Measurements from ENCODE around the gene PIP4K2A. TPM values are rescaled to one million over a fixed set of nuclear protein-coding genes. Genes with fewer than 3 reads are reported as not detected.

PIP4K2A gene
- total and polyA plus RNA-seq, 2 of the 13 experiments (the other 11 are each of a cell fraction or from before 2014, with no cell fraction given), result 9.1 to 22.6 TPM

DNA sequence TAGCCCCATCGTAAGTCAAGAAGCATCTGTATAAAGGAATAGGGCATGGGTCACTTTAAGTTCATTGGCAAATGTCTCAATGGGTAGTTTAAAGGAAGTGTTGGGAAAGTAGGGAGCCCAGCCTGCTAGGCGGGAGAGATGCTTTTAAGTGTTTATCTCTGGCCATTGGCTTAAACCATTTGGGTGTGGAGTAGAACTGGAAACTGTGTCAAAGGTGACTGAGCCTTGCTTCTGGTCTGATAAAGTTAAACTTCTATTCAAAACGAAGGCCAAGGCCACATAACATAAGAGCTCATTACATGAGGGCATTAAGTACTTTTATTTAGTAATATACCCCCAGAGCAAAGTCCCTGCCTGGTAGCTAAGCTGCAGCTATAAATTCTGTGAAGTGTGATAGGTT is 220.4 kb downstream of the PIP4K2A start (continued):
- TF ChIP-seq, protein P1, sequence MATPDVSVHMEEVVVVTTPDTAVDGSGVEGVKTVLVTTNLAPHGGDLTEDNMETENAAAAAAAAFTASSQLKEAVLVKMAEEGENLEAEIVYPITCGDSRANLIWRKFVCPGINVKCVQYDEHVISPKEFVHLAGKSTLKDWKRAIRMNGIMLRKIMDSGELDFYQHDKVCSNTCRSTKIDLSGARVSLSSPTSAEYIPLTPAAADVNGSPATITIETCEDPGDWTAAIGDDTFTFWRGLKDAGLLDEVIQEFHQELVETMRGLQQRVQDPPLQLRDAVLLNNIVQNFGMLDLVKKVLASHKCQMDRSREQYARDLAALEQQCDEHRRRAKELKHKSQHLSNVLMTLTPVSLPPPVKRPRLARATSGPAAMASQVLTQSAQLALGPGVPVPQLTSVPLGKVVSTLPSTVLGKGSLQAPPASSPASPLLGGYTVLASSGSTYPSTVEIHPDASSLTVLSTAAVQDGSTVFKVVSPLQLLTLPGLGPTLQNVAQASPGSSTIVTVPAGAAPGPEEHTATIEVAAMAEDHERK (CRISPR knock-in tag; IDR thresholded peaks at IDR 0.05; ENCODE audit: low read depth), result no peak
- TF ChIP-seq POLR2AphosphoS5 (IDR thresholded peaks at IDR 0.05; ENCODE audit: low read depth, low read length), result no peak
- no peak for TF ChIP-seq SRF (IDR thresholded peaks at IDR 0.05; ENCODE audit: low read depth, low read length)
- TF ChIP-seq, protein P2, sequence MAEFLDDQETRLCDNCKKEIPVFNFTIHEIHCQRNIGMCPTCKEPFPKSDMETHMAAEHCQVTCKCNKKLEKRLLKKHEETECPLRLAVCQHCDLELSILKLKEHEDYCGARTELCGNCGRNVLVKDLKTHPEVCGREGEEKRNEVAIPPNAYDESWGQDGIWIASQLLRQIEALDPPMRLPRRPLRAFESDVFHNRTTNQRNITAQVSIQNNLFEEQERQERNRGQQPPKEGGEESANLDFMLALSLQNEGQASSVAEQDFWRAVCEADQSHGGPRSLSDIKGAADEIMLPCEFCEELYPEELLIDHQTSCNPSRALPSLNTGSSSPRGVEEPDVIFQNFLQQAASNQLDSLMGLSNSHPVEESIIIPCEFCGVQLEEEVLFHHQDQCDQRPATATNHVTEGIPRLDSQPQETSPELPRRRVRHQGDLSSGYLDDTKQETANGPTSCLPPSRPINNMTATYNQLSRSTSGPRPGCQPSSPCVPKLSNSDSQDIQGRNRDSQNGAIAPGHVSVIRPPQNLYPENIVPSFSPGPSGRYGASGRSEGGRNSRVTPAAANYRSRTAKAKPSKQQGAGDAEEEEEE (CRISPR knock-in tag; IDR thresholded peaks at IDR 0.05; ENCODE audit: borderline replicate concordance), result no peak
- no peak for TF ChIP-seq SETDB1 (CRISPR knock-in tag; IDR thresholded peaks at IDR 0.05; ENCODE audit: borderline replicate concordance)
- TF ChIP-seq, protein P3, sequence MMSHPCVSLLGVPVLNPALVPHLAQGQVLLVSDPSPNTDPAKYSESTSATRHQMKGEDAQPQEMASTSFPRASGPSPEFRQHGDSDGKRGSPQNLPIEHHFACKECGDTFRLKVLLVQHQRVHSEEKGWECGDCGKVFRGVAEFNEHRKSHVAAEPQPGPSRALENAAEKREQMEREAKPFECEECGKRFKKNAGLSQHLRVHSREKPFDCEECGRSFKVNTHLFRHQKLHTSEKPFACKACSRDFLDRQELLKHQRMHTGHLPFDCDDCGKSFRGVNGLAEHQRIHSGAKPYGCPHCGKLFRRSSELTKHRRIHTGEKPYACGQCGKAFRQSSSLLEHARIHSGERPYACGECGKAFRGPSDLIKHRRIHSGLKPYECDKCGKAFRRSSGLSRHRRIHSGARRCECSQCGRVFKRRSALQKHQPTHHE (CRISPR knock-in tag; IDR thresholded peaks at IDR 0.05; ENCODE audit: borderline replicate concordance), result no peak
- TF ChIP-seq ZNF331 (CRISPR knock-in tag; IDR thresholded peaks at IDR 0.05), result no peak

DNA sequence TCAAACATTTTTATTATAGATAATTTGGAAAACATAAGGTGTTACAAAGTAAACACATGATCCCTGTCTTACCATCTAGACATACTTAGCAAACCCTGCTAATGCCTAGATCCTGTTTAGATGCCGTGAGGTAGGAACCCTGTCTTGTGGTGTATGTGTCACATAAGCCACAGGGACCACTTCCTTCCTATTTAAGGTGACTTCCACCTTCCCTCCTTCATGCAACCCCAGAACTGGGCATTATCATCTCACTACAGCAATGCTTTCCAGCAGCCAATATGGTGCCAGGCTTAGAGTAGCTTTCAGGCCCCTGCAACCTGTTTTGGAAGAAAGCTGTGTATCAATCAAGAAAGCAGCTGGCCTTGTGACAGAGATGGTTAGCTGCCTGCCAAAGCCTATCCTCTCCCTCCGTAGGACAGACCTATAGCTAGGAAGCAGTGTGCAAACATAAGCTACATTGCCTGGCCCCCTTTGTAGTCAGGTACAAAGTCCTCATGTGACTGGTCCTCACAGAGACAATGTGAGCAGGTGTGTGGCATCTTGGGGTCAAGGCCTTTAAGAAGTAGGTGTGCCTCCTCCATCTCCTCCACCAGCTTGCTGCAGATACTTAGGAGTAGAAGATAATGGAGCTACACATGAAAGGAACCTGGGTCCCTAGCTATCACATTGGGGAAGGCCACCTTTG is 222.3 kb downstream of the PIP4K2A start:
- CTCF ChIA-PET (ENCODE audit: low intra/inter-chr PET ratio, low total read pairs), result no interaction called here
- BruUV-seq (replicated peaks), result no TSS peak
- Histone ChIP-seq H2AFZ (ENCODE audit: low read length) (no peak overlapping the region), H4K20me1 (ENCODE audit: insufficient read depth, low read length) (no peaks in the 10 kb centered on the region), H3K4me2 (ENCODE audit: low read depth, low read length) (no peak overlapping the region), H3K79me2 (ENCODE audit: insufficient read depth, low read length) (no peaks in the 10 kb centered on the region), H3K4me3 (replicated peaks in 1 of 3; ENCODE audit: insufficient read depth in 1 of 3, low read depth in 2 of 3, low read length in 3 of 3) (no peak overlapping the region), H3K4me1 (ENCODE audit: insufficient read depth, low read length) (no peaks in the 10 kb centered on the region), H3K9ac (ENCODE audit: insufficient read depth, low read depth, low read length) (no peak overlapping the region), H3K9me3 (ENCODE audit: low read length) (no peaks in the 10 kb centered on the region), H3K27ac (ENCODE audit: extremely low read length, insufficient read depth, low read length) (no peak overlapping the region), H3K27me3 (ENCODE audit: control insufficient read depth in 1 of 2, insufficient read depth in 2 of 2, low read length in 2 of 2) (no peaks in the 10 kb centered on the region; a peak in 1 of 5 replicates), H3K36me3 (replicated peaks in 1 of 2; ENCODE audit: control insufficient read depth in 1 of 2, insufficient read depth in 2 of 2, low read length in 2 of 2) (no peaks in the 10 kb centered on the region)
- ATAC-seq (no peak), FAIRE-seq (no peak), DNase-seq (ENCODE audit: low spot score) (no peak)
- POLR2A ChIA-PET, result no interaction called here
- in situ Hi-C loops (cut with HindIII; ENCODE audit: extremely low pct_ligation_motif_present, low pct_unique_long_range_greater_than_20kb), result no loop called here
- WGBS (ENCODE audit: low lambda C conversion rate), result 33% methylated on average over 1 of the region's 2 CpGs
- intact Hi-C loops (cut with micrococcal nuclease; ENCODE audit: unreplicated experiment), result no loop called here
- no peak for TF ChIP-seq CCDC6 (CRISPR knock-in tag; IDR thresholded peaks at IDR 0.05)
- no peak for TF ChIP-seq TOPORS (CRISPR knock-in tag; IDR thresholded peaks at IDR 0.05)
- no peak for TF ChIP-seq SMAD3 (CRISPR knock-in tag; IDR thresholded peaks at IDR 0.05)
- no peak for TF ChIP-seq MZF1 (CRISPR knock-in tag; IDR thresholded peaks at IDR 0.05; ENCODE audit: borderline replicate concordance)
- no peak for TF ChIP-seq ZNF253 (CRISPR knock-in tag; IDR thresholded peaks at IDR 0.05; ENCODE audit: borderline replicate concordance)
- no peak for TF ChIP-seq SP1 (IDR thresholded peaks at IDR 0.05)
- TF ChIP-seq SP1 (CRISPR knock-in tag; IDR thresholded peaks at IDR 0.05), result no peak
- TF ChIP-seq, protein P4, sequence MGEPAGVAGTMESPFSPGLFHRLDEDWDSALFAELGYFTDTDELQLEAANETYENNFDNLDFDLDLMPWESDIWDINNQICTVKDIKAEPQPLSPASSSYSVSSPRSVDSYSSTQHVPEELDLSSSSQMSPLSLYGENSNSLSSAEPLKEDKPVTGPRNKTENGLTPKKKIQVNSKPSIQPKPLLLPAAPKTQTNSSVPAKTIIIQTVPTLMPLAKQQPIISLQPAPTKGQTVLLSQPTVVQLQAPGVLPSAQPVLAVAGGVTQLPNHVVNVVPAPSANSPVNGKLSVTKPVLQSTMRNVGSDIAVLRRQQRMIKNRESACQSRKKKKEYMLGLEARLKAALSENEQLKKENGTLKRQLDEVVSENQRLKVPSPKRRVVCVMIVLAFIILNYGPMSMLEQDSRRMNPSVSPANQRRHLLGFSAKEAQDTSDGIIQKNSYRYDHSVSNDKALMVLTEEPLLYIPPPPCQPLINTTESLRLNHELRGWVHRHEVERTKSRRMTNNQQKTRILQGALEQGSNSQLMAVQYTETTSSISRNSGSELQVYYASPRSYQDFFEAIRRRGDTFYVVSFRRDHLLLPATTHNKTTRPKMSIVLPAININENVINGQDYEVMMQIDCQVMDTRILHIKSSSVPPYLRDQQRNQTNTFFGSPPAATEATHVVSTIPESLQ (CRISPR knock-in tag; conservative IDR thresholded peaks at IDR 0.05), result no peak
- no peak for TF ChIP-seq ELF1 (CRISPR knock-in tag; IDR thresholded peaks at IDR 0.05)
